HepG2 (cell line): ENCODE results near the gene HSPA1L.
"Not testable (repeated sequence)": the region's sequence is repeated elsewhere in the genome, so short reads cannot be mapped to it uniquely, and the experiment has no call there.

Source experiments
- CEBPZ ChIP-seq: IDR thresholded peaks from 2 replicates; pipeline ENCODE4 v1.6.1; 2012; ENCODE audit warnings: low read length, improper control_type of control experiment
- CTCF ChIP-seq: sonication (generic); formaldehyde crosslinking; IDR thresholded peaks from 2 replicates; pipeline ENCODE4 v1.5.0; 2020; ENCODE audit warnings: mild to moderate bottlenecking, missing genetic modification reagents, moderate library complexity

GRCh38 chr6:31864123-31864562 lies 49.1 kb upstream of the HSPA1L start:
- not testable (repeated sequence) for TF ChIP-seq CEBPZ; CTCF (CRISPR knock-in tag)
